Skeletal muscle tissue (tissue), 4 donors: ENCODE data around the gene ASPRV1. TPM values are rescaled to one million over a fixed set of nuclear protein-coding genes. Genes with fewer than 3 reads are reported as not detected.
A peak's percentile ranks its signal among the peaks of the same experiment; 100 is the strongest.

Source experiments
- H3K27ac ChIP-seq: one replicate; pipeline ENCODE4 v1.7.0; 2013; ENCODE audit warnings: mild to moderate bottlenecking, low read depth, low read length, inconsistent platforms
- H3K27me3 ChIP-seq, 3 donors: one replicate each; pipeline ENCODE4 v1.7.0; 2013; ENCODE audit warnings: low read length in 3 of 3; ENCODE audit not compliant: control insufficient read depth in 3 of 3, insufficient read depth in 3 of 3
- H3K36me3 ChIP-seq, 3 donors: one replicate each; pipeline ENCODE4 v1.7.0; 2013; ENCODE audit warnings: low read length in 3 of 3; ENCODE audit not compliant: control insufficient read depth in 3 of 3, insufficient read depth in 3 of 3
- H3K4me1 ChIP-seq, 3 donors: one replicate each; pipeline ENCODE4 v1.7.0; 2013; ENCODE audit warnings: low read length in 3 of 3, mild to moderate bottlenecking in 3 of 3; ENCODE audit not compliant: control insufficient read depth in 3 of 3, insufficient read depth in 3 of 3
- H3K4me3 ChIP-seq, 3 donors: one replicate each; pipeline ENCODE4 v1.7.0; 2013; ENCODE audit warnings: low read length in 3 of 3
- H3K9ac ChIP-seq, 3 donors: one replicate each; pipeline ENCODE4 v1.7.0; 2013; ENCODE audit warnings: low read length in 3 of 3, mild to moderate bottlenecking in 3 of 3, moderate library complexity in 2 of 3, low read depth in 1 of 3
- H3K9me3 ChIP-seq, 3 donors: one replicate each; pipeline ENCODE4 v1.7.0; 2013; ENCODE audit warnings: low read length in 3 of 3; ENCODE audit not compliant: control insufficient read depth in 3 of 3
- total RNA-seq: library from RNA; depleted of rRNA; stranded (reverse); fragments of >200 nt; gene quantifications from one replicate; pipeline ENCODE4 v1.2.3, GENCODE V29; 2014
- donor health status: Osteomylitis.

The ASPRV1 gene
- total RNA-seq, 1 donor from 2014 or later = 1.6 TPM

- no peak overlapping the region for H3K4me3 ChIP-seq
- no peak overlapping the region for H3K9ac ChIP-seq
- peaks cover 27 to 36% (median 36%) of the 10 kb centered on the region in 3 donors for H3K36me3 ChIP-seq
- H3K27ac ChIP-seq = no peak overlapping the region
- H3K9me3 ChIP-seq = no peaks in the 10 kb centered on the region
- H3K4me1 ChIP-seq = peaks cover 10 to 15% (median 10%) of the 10 kb centered on the region in 3 donors
- H3K27me3 ChIP-seq = no peaks in the 10 kb centered on the region
These were observed 27.4 kb downstream of the ASPRV1 start for GRCh38 chr2:69933839-69934613.

GRCh38 chr2:69933254-69933828, 28.1 kb downstream of the ASPRV1 start:
- H3K4me1 ChIP-seq = peaks cover 10 to 15% (median 10%) of the 10 kb centered on the region in 3 donors
- H3K4me3 ChIP-seq = no peak overlapping the region
- H3K27me3 ChIP-seq = no peaks in the 10 kb centered on the region
- H3K36me3 ChIP-seq = peaks cover 27 to 29% (median 29%) of the 10 kb centered on the region in 3 donors
- H3K27ac ChIP-seq = no peak overlapping the region
- no peak overlapping the region for H3K9ac ChIP-seq
- no peaks in the 10 kb centered on the region for H3K9me3 ChIP-seq

DNA sequence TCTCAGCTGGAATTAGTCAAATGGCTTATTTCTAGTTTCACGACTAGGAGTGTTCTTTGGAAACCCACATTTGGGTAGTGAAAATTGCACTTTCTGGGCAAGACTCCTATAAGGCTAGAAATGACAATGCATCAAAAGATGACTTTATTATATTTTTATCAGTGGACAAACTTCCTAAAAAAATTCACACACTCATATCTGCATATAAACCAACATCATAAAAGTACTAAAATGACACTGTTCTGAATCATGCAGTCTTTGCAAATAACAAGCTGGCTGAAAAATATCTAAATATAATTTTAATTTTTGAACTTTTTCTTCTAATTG, 28.9 kb downstream of the ASPRV1 start:
- Histone ChIP-seq H3K27me3 (no peaks in the 10 kb centered on the region), H3K4me1 (peaks cover 10 to 15% (median 10%) of the 10 kb centered on the region in 3 donors), H3K9ac (no peak overlapping the region), H3K9me3 (no peaks in the 10 kb centered on the region), H3K27ac (no peak overlapping the region), H3K4me3 (no peak overlapping the region), H3K36me3 (peaks cover 21 to 24% (median 23%) of the 10 kb centered on the region in 3 donors)

GRCh38 chr2:69931832-69932595, 29.4 kb downstream of the ASPRV1 start:
- Histone ChIP-seq H3K27me3 (no peaks in the 10 kb centered on the region), H3K4me3 (no peak overlapping the region), H3K9ac (no peak overlapping the region), H3K4me1 (peaks cover 10 to 15% (median 10%) of the 10 kb centered on the region in 3 donors), H3K9me3 (no peaks in the 10 kb centered on the region), H3K36me3 (peaks cover 15 to 18% (median 17%) of the 10 kb centered on the region in 3 donors), H3K27ac (no peak overlapping the region)

GRCh38 chr2:69926849-69927515, 34.4 kb downstream of the ASPRV1 start:
- H3K36me3 ChIP-seq = peaks cover 0 to 13% (median 10%) of the 10 kb centered on the region in 3 donors
- H3K27ac ChIP-seq = no peak overlapping the region

DNA sequence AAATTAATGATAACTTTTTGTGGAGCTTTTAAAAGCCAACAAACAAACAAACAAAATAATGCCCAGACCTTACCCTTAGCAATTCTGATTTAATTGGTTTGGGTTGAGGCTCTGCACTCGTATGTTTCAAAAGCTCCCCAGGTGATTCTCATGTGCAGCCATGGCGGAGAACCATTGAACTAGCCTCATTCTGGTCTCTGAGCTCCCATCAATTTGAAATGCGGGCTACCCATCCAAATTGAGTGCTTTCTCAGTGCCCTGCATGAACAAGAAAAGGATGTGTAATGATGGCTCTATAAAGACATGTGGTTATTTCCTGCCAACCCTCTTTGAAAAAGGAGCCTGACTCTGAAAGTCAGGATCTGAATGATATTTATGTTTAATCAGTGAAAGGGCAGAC, 38.3 kb downstream of the ASPRV1 start:
- Histone ChIP-seq H3K4me3 (no peak overlapping the region), H3K27me3 (no peaks in the 10 kb centered on the region), H3K9me3 (no peaks in the 10 kb centered on the region), H3K27ac (no peak overlapping the region), H3K36me3 (peaks cover 4 to 29% (median 26%) of the 10 kb centered on the region in 3 donors), H3K9ac (no peak overlapping the region), H3K4me1 (no peaks in the 10 kb centered on the region)

More at GRCh38 chr2:69926849-69927515, 34.4 kb downstream of the ASPRV1 start:
- Histone ChIP-seq H3K9ac (peak overlapping the region in 1 of 3 donors; percentile 38), H3K27me3 (no peaks in the 10 kb centered on the region), H3K4me3 (no peak overlapping the region), H3K9me3 (no peaks in the 10 kb centered on the region), H3K4me1 (peaks cover 0 to 3% (median 0%) of the 10 kb centered on the region in 3 donors)

DNA sequence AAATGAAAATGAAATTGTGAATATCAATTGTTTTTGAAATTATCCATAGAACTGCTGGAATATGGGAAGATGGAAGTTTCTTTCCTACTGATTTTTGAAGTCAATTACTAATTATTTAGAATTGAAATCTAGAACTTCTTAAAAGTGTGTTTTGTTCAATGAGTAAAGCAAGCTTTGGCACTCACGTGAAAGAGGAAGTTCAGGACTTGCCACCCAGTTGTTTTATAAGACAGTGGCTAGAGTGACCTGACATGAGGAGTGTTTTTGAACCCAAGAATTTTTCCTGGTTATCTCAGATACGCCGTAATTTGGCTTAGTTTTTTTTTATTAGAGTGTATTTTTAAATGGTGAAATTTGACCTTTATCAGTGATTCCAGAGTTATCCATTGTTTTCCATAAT, 43.0 kb downstream of the ASPRV1 start:
- Histone ChIP-seq H3K9ac (peak overlapping the region in 1 of 3 donors; percentile 43), H3K27me3 (no peaks in the 10 kb centered on the region), H3K4me3 (no peak overlapping the region), H3K9me3 (no peaks in the 10 kb centered on the region), H3K36me3 (peaks cover 4 to 31% (median 27%) of the 10 kb centered on the region in 3 donors), H3K27ac (peak overlapping the region; percentile 17), H3K4me1 (peaks cover 11 to 22% (median 16%) of the 10 kb centered on the region in 3 donors)

DNA sequence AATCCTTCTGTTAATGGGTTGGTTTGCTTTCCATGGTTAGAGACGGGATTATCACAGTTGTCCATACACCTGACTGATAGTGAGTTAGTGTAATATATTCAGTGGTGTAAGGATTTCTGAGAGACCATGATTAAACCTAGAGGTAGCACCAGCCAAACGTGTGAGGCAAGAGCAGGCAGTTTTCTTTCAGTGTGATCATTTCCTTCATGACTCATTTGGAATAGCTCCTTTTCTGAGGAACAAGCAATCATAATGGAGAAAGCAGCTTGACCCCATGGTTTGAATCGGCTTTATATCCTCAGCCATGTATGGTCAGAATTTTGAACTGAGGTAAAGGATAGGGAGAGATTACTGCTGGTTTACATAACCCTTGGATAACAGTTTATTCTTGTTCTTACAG, 43.6 kb downstream of the ASPRV1 start:
- peak overlapping the region in 1 of 3 donors; percentile 43 for H3K9ac ChIP-seq
- peak overlapping the region; percentile 17 for H3K27ac ChIP-seq
- H3K4me1 ChIP-seq = peaks cover 11 to 22% (median 16%) of the 10 kb centered on the region in 3 donors
- H3K4me3 ChIP-seq = no peak overlapping the region
- no peaks in the 10 kb centered on the region for H3K9me3 ChIP-seq
- H3K36me3 ChIP-seq = peaks cover 4 to 28% (median 22%) of the 10 kb centered on the region in 3 donors
- H3K27me3 ChIP-seq = no peaks in the 10 kb centered on the region

- peaks cover 11 to 22% (median 16%) of the 10 kb centered on the region in 3 donors for H3K4me1 ChIP-seq
- H3K27me3 ChIP-seq = no peaks in the 10 kb centered on the region
- H3K4me3 ChIP-seq = peak overlapping the region; percentile 72 to 84 (median 82)
- H3K36me3 ChIP-seq = peaks cover 0 to 18% (median 11%) of the 10 kb centered on the region in 3 donors
- H3K9me3 ChIP-seq = no peaks in the 10 kb centered on the region
- peak overlapping the region; percentile 44 to 91 (median 86) for H3K9ac ChIP-seq
- H3K27ac ChIP-seq = no peak overlapping the region
These were observed 45.3 kb downstream of the ASPRV1 start for GRCh38 chr2:69916106-69916505.
